GM12874 (cell line): ENCODE data around the gene JUND.

Experiments
- CTCF ChIP-seq: IDR thresholded peaks from 2 replicates; pipeline ENCODE4 v1.5.1; 2011; ENCODE audit warnings: low read depth, mild to moderate bottlenecking, control low read depth, low read length, moderate library complexity; ENCODE audit not compliant: insufficient read depth

The JUND gene

DNA sequence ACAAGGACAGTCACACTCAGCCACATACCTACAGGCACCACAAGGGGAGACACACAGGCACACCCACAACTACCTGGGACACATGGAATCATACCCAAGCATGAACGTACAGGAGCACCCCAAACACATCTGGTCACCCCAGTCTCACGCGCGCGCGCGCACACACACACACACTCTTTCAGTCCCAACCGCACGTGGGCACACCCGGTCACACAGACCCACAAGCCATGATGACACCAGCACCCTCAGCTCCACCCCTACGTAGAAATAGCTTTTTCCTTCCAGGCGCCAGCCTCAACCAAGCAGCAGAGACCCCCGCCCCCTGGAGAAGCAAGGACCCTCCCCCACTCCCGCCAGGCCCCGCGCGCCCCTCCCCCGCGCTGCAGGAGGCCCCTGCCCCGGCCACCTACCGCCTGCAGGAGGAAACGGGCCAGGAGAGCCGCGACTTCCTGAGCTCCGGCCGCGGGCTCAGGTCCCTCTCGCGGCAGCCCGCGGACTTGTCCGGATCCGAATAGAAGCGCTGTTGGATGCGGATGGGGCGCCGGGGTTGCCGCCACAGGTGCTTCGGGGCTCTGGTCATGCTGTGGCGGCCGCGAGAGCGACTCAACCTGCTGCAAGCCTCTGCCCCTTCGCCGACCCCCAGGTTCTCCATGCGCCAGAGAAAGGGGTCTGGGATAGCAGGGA lies 48.7 kb downstream of the JUND start:
- no peak for TF ChIP-seq CTCF

GRCh38 chr19:18231775-18232174 lies 49.6 kb downstream of the JUND start:
- TF ChIP-seq CTCF, result no peak

DNA sequence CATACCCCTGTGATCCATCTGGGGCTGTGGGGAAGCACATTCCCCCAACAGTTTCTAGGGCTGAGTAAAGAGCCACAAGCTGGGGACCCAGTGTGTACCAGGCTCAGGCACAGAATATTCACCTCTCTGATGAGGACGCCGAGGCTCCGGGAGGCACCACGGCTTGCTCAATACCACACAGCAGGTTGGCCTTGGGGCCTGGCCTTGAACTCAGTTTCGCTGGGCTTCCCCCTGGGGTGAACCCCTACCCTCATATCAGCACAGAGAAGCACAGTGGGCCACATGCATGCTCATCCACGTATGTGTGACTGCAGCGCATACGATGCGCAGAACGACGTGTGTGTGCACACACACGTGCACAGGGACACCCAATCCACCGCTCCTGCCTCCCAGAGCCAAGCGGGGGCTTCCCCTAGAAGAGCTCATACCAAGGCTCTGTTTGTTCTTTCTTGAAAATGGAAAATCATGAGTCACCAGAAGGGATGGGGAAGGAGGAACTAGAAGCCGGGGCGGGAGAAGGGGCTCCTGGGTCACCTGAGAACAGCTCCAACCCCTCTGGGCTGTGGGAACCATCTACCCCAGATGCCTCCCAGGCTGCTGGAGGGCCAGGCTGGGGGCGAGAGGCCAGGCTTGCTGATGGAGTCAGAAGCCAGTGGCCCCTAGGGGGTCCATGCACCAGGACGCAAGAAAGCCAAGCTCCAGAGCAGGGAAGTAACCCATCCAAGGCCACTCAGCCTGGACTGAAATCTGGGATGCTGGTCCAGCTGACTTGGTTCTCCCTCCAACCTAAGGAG lies 50.3 kb downstream of the JUND start:
- TF ChIP-seq CTCF, result no peak

GRCh38 chr19:18229915-18230314 lies 51.5 kb downstream of the JUND start:
- TF ChIP-seq CTCF, result no peak
